Endodermal cell (in vitro differentiated cells): ENCODE measurements around the gene FBRS. TPM values are rescaled to one million over a fixed set of nuclear protein-coding genes. Genes with fewer than 3 reads are reported as not detected.

Experiments used
- DNase-seq: peaks from one replicate; pipeline ENCODE4 v3.0.0-alpha.2; 2017
- H3K27ac ChIP-seq: 2 replicates; pipeline ENCODE4 v1.5.1; 2013; ENCODE audit warnings: mild to moderate bottlenecking, low read depth, low read length, moderate library complexity
- H3K27me3 ChIP-seq: 2 replicates; pipeline ENCODE4 v1.6.1; 2013; ENCODE audit warnings: mild to moderate bottlenecking, low read length, moderate library complexity; ENCODE audit not compliant: insufficient read depth, control insufficient read depth, poor library complexity, severe bottlenecking
- H3K36me3 ChIP-seq: 2 replicates; pipeline ENCODE4 v1.7.0; 2013; ENCODE audit warnings: mild to moderate bottlenecking, low read length, moderate library complexity; ENCODE audit not compliant: control insufficient read depth, insufficient read depth
- H3K4me1 ChIP-seq: one replicate; pipeline ENCODE4 v1.7.0; 2013; ENCODE audit warnings: low read length; ENCODE audit not compliant: control insufficient read depth, insufficient read depth
- H3K4me3 ChIP-seq: 2 replicates; pipeline ENCODE4 v1.5.1; 2013; ENCODE audit warnings: mild to moderate bottlenecking, low read length, moderate library complexity
- H3K9ac ChIP-seq: 2 replicates; pipeline ENCODE4 v1.6.1; 2013; ENCODE audit warnings: mild to moderate bottlenecking, low read length, moderate library complexity; ENCODE audit not compliant: poor library complexity, severe bottlenecking; ENCODE audit errors: extremely low read depth
- H3K9me3 ChIP-seq: 2 replicates; pipeline ENCODE4 v1.6.1; 2013; ENCODE audit warnings: mild to moderate bottlenecking, low read length, moderate library complexity; ENCODE audit not compliant: control insufficient read depth
- H3K27ac Mint-ChIP-seq: 2 replicates; pipeline ENCODE4 v1.8.0; 2020; ENCODE audit warnings: mixed read lengths
- H3K27me3 Mint-ChIP-seq: 2 replicates; pipeline ENCODE4 v1.8.0; 2021; ENCODE audit warnings: mild to moderate bottlenecking, mixed read lengths; ENCODE audit not compliant: insufficient read depth
- H3K36me3 Mint-ChIP-seq: 2 replicates; pipeline ENCODE4 v1.8.0; 2020; ENCODE audit warnings: low read depth, mixed read lengths
- H3K4me1 Mint-ChIP-seq: 2 replicates; pipeline ENCODE4 v1.8.0; 2020; ENCODE audit warnings: mixed read lengths
- H3K4me3 Mint-ChIP-seq: 2 replicates; pipeline ENCODE4 v1.8.0; 2020; ENCODE audit warnings: mild to moderate bottlenecking, moderate library complexity, mixed read lengths
- H3K9me3 Mint-ChIP-seq: 2 replicates; pipeline ENCODE4 v1.8.0; 2020; ENCODE audit warnings: mild to moderate bottlenecking, mixed read lengths
- WGBS, 2 experiments: methylation state at CpG; one replicate each; pipeline versions ENCODE4 v1.1.5 to v1.1.7; 2013; ENCODE audit warnings: missing lambda C conversion rate in 2 of 2, mixed read lengths in 1 of 2; ENCODE audit not compliant: insufficient coverage in 1 of 2, insufficient read length in 1 of 2; 5-methylcytosine and 5-hydroxymethylcytosine counted together
- total RNA-seq, 2 donors: library from RNA; stranded (reverse); fragmentation: NEBNext Ultra II Directional in 1 of 2; extraction: Animal tissue kit (Norgen Biotek cat#: 25700) in 1 of 2; gene quantifications; 2 replicates in 1 of 2; 3 replicates in 1 of 2; pipeline ENCODE4 v1.2.1, GENCODE V29; 2021
- TF ChIP-seq, protein P1 (sequence below): fragments of 200-600 bp; sonication (generic); conservative IDR thresholded peaks from 2 replicates; pipeline ENCODE4 v1.5.0; 2021; ENCODE audit warnings: antibody characterized with exemption, mild to moderate bottlenecking

The FBRS gene
- total RNA-seq, 2 donors from 2014 or later = 50.2 to 53.1 TPM

DNA sequence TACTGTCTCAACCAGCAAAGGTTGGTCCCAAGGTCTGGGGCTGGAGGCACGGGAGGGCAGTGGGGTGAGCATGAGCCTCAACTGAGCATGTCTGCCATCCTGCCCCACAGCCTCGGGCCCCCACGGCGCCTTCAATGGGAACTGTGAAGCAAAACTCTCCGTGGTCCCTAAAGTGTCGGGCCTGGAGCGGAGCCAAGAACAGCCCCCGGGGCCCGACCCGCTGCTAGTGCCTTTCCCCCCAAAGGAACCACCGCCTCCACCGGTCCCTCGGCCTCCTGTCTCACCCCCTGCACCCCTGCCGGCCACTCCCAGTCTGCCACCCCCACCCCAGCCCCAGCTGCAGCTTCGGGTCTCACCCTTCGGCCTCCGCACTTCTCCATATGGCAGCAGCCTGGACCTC, 4.2 kb downstream of the FBRS start:
- H3K27me3 Mint-ChIP-seq = peaks cover 49% of the 10 kb centered on the region
- H3K9me3 Mint-ChIP-seq = no peaks in the 10 kb centered on the region
- H3K27ac Mint-ChIP-seq = no peak overlapping the region
- H3K4me1 Mint-ChIP-seq = peaks cover 9% of the 10 kb centered on the region
- H3K4me3 Mint-ChIP-seq = no peak overlapping the region
- Histone ChIP-seq H3K27me3 (no peaks in the 10 kb centered on the region), H3K4me3 (no peak overlapping the region), H3K36me3 (peaks cover 64% of the 10 kb centered on the region), H3K27ac (no peak overlapping the region), H3K9me3 (no peaks in the 10 kb centered on the region), H3K9ac (no peak overlapping the region), H3K4me1 (peaks cover 6% of the 10 kb centered on the region)
- WGBS, 2 experiments = 97 to 98% methylated on average over 15 to 17 of the region's 17 CpGs
- peaks cover 58% of the 10 kb centered on the region for H3K36me3 Mint-ChIP-seq
- no peak for DNase-seq
- TF ChIP-seq, protein P1, sequence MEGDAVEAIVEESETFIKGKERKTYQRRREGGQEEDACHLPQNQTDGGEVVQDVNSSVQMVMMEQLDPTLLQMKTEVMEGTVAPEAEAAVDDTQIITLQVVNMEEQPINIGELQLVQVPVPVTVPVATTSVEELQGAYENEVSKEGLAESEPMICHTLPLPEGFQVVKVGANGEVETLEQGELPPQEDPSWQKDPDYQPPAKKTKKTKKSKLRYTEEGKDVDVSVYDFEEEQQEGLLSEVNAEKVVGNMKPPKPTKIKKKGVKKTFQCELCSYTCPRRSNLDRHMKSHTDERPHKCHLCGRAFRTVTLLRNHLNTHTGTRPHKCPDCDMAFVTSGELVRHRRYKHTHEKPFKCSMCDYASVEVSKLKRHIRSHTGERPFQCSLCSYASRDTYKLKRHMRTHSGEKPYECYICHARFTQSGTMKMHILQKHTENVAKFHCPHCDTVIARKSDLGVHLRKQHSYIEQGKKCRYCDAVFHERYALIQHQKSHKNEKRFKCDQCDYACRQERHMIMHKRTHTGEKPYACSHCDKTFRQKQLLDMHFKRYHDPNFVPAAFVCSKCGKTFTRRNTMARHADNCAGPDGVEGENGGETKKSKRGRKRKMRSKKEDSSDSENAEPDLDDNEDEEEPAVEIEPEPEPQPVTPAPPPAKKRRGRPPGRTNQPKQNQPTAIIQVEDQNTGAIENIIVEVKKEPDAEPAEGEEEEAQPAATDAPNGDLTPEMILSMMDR = no peak

DNA sequence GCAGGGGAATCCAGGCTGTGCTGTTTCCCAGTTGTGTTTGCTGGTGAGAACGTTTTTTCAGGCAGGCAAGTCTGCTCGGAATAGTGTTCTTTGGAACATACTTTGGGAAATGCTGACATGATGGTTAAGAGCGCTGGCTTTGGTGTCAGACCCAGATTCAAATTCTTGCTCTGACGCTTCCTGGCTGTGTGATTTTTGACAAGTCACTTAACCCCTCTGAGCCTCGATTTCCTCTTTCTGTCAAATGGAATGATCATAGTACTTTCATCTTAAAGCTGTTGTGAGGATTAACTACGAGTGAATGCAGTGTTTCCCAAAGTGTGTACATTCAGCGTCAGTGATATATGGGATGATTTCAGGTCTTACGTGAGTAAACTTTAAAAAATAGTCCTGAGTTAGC, 4.8 kb downstream of the FBRS start:
- peaks cover 8% of the 10 kb centered on the region for H3K4me1 Mint-ChIP-seq
- peaks cover 64% of the 10 kb centered on the region for H3K36me3 Mint-ChIP-seq
- Histone ChIP-seq H3K9ac (no peak overlapping the region), H3K27ac (no peak overlapping the region), H3K36me3 (peaks cover 64% of the 10 kb centered on the region), H3K27me3 (no peaks in the 10 kb centered on the region), H3K4me1 (peaks cover 6% of the 10 kb centered on the region), H3K9me3 (no peaks in the 10 kb centered on the region), H3K4me3 (no peak overlapping the region)
- no peak overlapping the region for H3K27ac Mint-ChIP-seq
- peaks cover 55% of the 10 kb centered on the region for H3K27me3 Mint-ChIP-seq
- H3K9me3 Mint-ChIP-seq = no peaks in the 10 kb centered on the region
- WGBS, 2 experiments = 96 to 98% methylated on average over 8 of the region's 8 CpGs
- no peak overlapping the region for H3K4me3 Mint-ChIP-seq
- TF ChIP-seq, protein P1 = no peak
- DNase-seq = no peak

DNA sequence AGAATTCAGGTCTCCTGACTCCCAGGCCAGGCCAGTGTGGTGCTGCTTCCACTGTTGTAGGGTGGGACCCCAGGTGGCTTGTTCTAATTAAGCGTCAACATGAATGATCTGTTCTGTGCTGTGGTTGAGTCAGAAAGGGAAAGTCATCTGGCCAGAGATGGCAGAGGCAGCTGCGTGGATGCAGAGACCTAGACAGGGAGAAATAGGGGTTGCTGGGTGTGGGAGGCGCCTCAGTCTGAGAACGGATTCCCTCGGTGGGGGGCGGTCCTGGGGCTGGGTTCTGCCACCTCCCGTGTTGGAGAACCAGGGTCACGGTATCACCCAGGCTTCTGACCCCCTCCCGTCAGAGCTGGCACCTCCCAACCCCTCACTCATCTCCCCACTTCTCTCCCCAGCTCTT, 5.6 kb downstream of the FBRS start:
- Mint-ChIP-seq H3K4me3 (no peak overlapping the region), H3K9me3 (no peaks in the 10 kb centered on the region), H3K36me3 (peaks cover 67% of the 10 kb centered on the region), H3K4me1 (peaks cover 8% of the 10 kb centered on the region), H3K27me3 (peaks cover 58% of the 10 kb centered on the region), H3K27ac (no peak overlapping the region)
- H3K4me1 ChIP-seq = peaks cover 6% of the 10 kb centered on the region
- peak overlapping the region; percentile 60 for H3K27ac ChIP-seq
- H3K27me3 ChIP-seq = no peaks in the 10 kb centered on the region
- no peak overlapping the region for H3K9ac ChIP-seq
- H3K36me3 ChIP-seq = peaks cover 64% of the 10 kb centered on the region
- H3K4me3 ChIP-seq = no peak overlapping the region
- no peaks in the 10 kb centered on the region for H3K9me3 ChIP-seq
- TF ChIP-seq, protein P1 = no peak
- DNase-seq = no peak
- WGBS, 2 experiments = 96 to 100% methylated on average over 3 to 9 of the region's 9 CpGs
